Activated naive CD8-positive, alpha-beta T cell treated with anti-CD3 and anti-CD28 coated beads, Interleukin-2, amount 50 U/mL, for 24 hours (primary cell): ENCODE data around the gene ELAPOR2.

Experiments used
- ATAC-seq: fragments of 150-1000 bp; cut with Tn5 transposase; one replicate; pipeline ENCODE4 v1.10.0; 2021
- DNase-seq: peaks from one replicate; pipeline ENCODE4 v3.0.0; 2021
- H3K27ac Mint-ChIP-seq: one replicate; pipeline ENCODE4 v1.8.0; 2021; ENCODE audit warnings: mild to moderate bottlenecking, mixed read lengths
- H3K27me3 Mint-ChIP-seq: one replicate; pipeline ENCODE4 v1.8.0; 2021; ENCODE audit warnings: mixed read lengths
- H3K36me3 Mint-ChIP-seq: one replicate; pipeline ENCODE4 v1.8.0; 2021; ENCODE audit warnings: low read depth, mixed read lengths
- H3K4me1 Mint-ChIP-seq: one replicate; pipeline ENCODE4 v1.8.0; 2021; ENCODE audit warnings: mixed read lengths
- H3K4me3 Mint-ChIP-seq: one replicate; pipeline ENCODE4 v1.8.0; 2021; ENCODE audit warnings: mild to moderate bottlenecking, moderate library complexity, mixed read lengths
- H3K9me3 Mint-ChIP-seq: one replicate; pipeline ENCODE4 v1.8.0; 2021; ENCODE audit warnings: mixed read lengths

The ELAPOR2 gene

DNA sequence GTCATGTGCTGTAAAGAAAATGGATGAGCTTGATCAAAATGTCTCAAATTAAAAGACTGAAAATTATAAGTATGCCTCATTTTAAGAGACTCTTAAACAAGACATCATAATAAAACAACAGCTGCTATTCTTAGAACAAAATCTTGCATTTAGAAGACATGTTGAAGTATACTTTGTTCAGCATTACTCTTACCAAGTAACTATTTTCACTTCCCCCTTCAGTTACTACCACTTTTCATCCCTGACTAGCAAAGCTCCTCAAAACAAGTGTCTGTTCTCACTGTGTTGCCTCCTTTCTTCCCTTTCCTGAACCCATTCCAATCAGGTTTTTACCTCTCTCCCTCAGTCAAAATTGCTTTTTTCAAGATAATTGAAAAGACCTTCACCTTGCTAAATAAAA is 31.6 kb downstream of the ELAPOR2 start:
- Mint-ChIP-seq H3K36me3 (no peaks in the 10 kb centered on the region), H3K9me3 (peaks cover 9% of the 10 kb centered on the region), H3K27me3 (no peaks in the 10 kb centered on the region), H3K4me1 (no peaks in the 10 kb centered on the region), H3K4me3 (no peak overlapping the region), H3K27ac (no peak overlapping the region)
- ATAC-seq (no peak), DNase-seq (no peak)

DNA sequence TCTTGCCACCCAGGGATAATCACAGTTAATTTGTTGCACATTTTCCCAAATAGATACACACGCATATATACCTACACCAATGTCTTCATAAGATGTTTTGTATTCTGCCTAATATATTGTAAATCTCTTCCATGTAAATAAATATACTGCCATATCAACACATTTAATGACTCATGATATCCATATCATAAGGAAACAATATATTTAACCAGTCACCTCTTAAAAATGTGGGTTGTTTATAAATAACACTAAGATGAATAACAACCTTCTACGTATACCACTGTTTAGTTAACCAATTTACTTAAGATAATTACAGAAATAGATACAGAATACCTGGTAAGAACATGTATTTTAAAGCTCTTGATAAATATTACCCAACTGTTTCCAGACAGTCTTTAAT is 38.2 kb downstream of the ELAPOR2 start:
- Mint-ChIP-seq H3K36me3 (no peaks in the 10 kb centered on the region), H3K27ac (no peak overlapping the region), H3K27me3 (no peaks in the 10 kb centered on the region), H3K9me3 (no peaks in the 10 kb centered on the region), H3K4me1 (no peaks in the 10 kb centered on the region), H3K4me3 (no peak overlapping the region)
- no peak for DNase-seq
- no peak for ATAC-seq

DNA sequence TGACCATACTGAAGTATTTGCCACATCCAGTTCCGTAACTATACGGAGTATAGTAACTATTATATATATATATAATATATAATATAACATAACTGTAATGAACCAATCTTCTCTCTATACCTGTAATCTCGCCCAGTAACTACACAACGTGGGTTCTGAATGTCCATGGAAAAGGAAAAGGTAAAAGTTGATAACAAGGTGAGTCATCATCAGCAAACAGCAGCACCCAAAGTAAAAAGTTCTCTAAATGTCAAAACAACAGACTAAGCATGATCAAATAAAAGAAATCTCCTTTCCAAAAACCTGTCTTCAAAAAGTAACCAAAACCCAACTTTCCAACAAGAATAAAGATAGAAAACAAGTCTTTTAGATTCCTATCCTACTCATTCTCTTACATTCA is 42.8 kb downstream of the ELAPOR2 start:
- Mint-ChIP-seq H3K27ac (no peak overlapping the region), H3K4me1 (peaks cover 8% of the 10 kb centered on the region), H3K36me3 (no peaks in the 10 kb centered on the region), H3K27me3 (peaks cover 4% of the 10 kb centered on the region), H3K4me3 (no peak overlapping the region), H3K9me3 (no peaks in the 10 kb centered on the region)
- DNase-seq (no peak), ATAC-seq (no peak)

DNA sequence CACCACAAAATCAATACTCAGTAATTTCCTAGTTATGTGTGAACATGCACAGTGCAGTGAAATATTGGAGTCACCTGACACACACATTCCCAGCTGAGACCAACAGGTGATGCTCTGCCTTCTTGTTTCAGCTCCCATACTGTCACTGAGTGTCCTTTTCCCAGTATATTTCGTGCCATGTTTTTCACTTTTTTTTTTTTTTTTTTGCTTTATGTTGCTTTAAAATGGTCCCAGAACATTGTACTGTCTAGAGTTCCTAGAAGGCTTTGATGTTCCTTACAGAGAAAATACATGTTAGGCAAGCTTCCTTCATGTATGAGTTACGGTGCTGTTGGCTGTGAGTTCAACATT is 45.6 kb downstream of the ELAPOR2 start:
- H3K4me1 Mint-ChIP-seq: peaks cover 8% of the 10 kb centered on the region
- no peak for ATAC-seq

DNA sequence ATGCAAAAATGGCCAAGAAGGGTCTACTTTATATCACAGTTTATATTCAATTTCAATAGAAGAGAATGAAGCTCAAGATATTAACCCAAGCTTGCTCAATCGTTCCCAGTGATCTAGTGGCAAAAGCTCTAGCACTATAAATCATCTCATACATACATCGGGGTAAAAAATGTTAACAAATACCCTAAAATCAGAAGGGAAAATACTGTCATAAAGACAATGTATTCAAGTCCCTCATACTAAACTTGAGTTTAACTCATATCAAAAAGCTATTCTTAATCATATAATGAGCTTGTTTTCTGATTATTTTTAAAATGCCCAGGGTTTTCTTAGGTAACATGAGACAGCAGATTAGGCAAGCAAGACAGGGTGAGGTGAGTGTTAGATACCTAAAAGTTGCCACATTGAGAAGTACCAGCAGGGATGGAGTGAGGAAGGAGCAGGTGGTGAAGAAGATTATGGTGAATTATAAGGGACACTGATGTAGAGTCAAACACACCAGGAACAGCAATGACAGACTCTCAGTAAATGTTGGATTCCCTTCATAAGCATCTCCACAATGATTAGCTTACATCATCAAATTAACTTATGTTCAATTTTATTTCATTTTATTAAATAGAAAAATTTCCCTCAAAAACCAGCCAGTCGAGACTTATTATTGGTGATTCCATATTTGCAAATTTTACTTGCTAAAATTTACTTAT is 46.2 kb downstream of the ELAPOR2 start:
- no peak overlapping the region for H3K4me3 Mint-ChIP-seq

More for the DNA sequence above, 45.6 kb downstream of the ELAPOR2 start:
- DNase-seq: no peak
- H3K4me3 Mint-ChIP-seq: no peak overlapping the region
- no peaks in the 10 kb centered on the region for H3K9me3 Mint-ChIP-seq
- peaks cover 4% of the 10 kb centered on the region for H3K27me3 Mint-ChIP-seq
- no peak overlapping the region for H3K27ac Mint-ChIP-seq
- no peaks in the 10 kb centered on the region for H3K36me3 Mint-ChIP-seq

More for the DNA sequence above, 46.2 kb downstream of the ELAPOR2 start:
- peaks cover 4% of the 10 kb centered on the region for H3K27me3 Mint-ChIP-seq
- H3K9me3 Mint-ChIP-seq: no peaks in the 10 kb centered on the region
- ATAC-seq (no peak), DNase-seq (no peak)
- no peak overlapping the region for H3K27ac Mint-ChIP-seq
- no peaks in the 10 kb centered on the region for H3K36me3 Mint-ChIP-seq
- H3K4me1 Mint-ChIP-seq: peaks cover 8% of the 10 kb centered on the region
